Transverse colon (tissue), 3 donors: ENCODE results near the gene PDE1C.

Source experiments
- CTCF ChIP-seq, 5 experiments: fragments of 200-600 bp in 3 of 5; fragments of 450-650 bp in 2 of 5; sonication (generic) in 3 of 5; IDR thresholded peaks; 1 replicate in 2 of 5; 2 replicates in 3 of 5; pipeline ENCODE4 v1.5.1; 2016 to 2017; ENCODE audit warnings: antibody characterized with exemption in 5 of 5, inconsistent platforms in 3 of 5, mild to moderate bottlenecking in 2 of 5, moderate library complexity in 1 of 5
- EP300 ChIP-seq: sonication (generic); formaldehyde crosslinking; IDR thresholded peaks from one replicate; pipeline ENCODE4 v1.6.1; 2017; ENCODE audit warnings: antibody characterized with exemption, low read depth

GRCh38 chr7:31720366-31720765, 349.8 kb downstream of the PDE1C start:
- no peak for TF ChIP-seq CTCF (IDR thresholded peaks at IDR 0.05)
- TF ChIP-seq EP300 = no peak
